Measurements from ENCODE around the gene IGF2BP3. TPM values are rescaled to one million over a fixed set of nuclear protein-coding genes. Genes with fewer than 3 reads are reported as not detected.

IGF2BP3 gene
- total RNA-seq, 3 donors from 2014 or later (not counting 1 experiment from before 2014, with no cell fraction given), result 1.4 to 2.9 TPM; not detected in 1

DNA sequence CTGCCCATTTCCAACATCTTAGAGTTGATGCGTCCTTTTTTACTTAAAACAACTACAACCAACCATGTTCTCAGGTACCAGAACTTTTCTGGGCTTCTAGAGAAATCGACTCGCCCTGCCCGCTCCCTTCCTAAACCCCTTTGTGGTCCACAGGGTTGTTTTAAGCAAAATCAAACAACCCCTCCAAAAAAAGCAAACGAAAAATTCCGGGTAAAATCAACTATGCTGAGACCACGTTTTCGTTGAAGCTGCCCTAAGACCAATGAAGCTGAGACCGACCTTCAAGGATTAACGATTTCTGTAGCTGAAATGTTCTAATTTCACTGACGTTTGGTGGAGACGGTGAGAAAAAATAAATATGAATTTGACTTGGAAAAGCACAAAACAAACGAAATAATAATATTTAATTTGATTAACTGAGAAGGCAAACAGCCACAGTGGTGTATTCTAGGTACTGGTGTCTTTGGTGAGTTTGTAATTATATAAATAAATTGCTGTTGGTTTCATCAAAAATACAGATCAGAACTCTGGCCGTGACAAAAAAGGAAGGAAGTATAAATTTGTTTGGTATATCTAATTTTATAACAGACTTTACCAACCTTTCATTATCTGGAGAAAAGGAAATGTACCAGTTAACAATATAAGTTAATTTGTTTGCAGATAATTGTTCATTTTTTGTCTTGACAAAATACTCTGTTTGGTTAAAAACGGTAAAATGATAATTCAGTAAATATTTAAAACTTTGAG lies 4.7 kb upstream of the IGF2BP3 start:
- Mint-ChIP-seq H3K27ac (no peak overlapping the region), H3K4me3 (peak overlapping the region; percentile 64)
- WGBS (ENCODE audit: insufficient coverage), result 5% methylated on average over 11 of the region's 15 CpGs

GRCh38 chr7:23474094-23474828 lies 4.0 kb upstream of the IGF2BP3 start:
- intact Hi-C loops (cut with micrococcal nuclease), result no loop called here
- no peaks in the 10 kb centered on the region for H3K36me3 Mint-ChIP-seq
- Histone ChIP-seq H3K36me3 (ENCODE audit: control insufficient read depth, insufficient read depth, low read length) (no peaks in the 10 kb centered on the region), H3K27me3 (ENCODE audit: control insufficient read depth, insufficient read depth, low read length) (peaks cover 83% of the 10 kb centered on the region), H3K27ac (ENCODE audit: low read length) (no peak overlapping the region), H3K4me1 (ENCODE audit: control insufficient read depth, insufficient read depth, low read length) (peaks cover 36% of the 10 kb centered on the region), H3K4me3 (ENCODE audit: low read length) (no peak overlapping the region), H3K9me3 (ENCODE audit: control insufficient read depth, insufficient read depth, low read length) (peaks cover 13% of the 10 kb centered on the region)
- no peak overlapping the region for H3K27ac Mint-ChIP-seq
- TF ChIP-seq CTCF (IDR thresholded peaks at IDR 0.05), result no peak
- H3K9me3 Mint-ChIP-seq, result no peaks in the 10 kb centered on the region
- peak overlapping the region; percentile 64 for H3K4me3 Mint-ChIP-seq
- WGBS (ENCODE audit: insufficient coverage), result 1% methylated on average over 62 of the region's 66 CpGs
- peaks cover 59 to 80% of the 10 kb centered on the region in 2 donors for H3K27me3 Mint-ChIP-seq (ENCODE audit: low read depth in 2 of 2)
- ATAC-seq (peak; percentile 24 to 60 (median 46)), DNase-seq (peak; percentile 37 to 60)
- peaks cover 26 to 32% of the 10 kb centered on the region in 2 donors for H3K4me1 Mint-ChIP-seq

More for the DNA sequence above, 4.7 kb upstream of the IGF2BP3 start:
- Histone ChIP-seq H3K9me3 (ENCODE audit: control insufficient read depth, insufficient read depth, low read length) (peaks cover 13% of the 10 kb centered on the region), H3K36me3 (ENCODE audit: control insufficient read depth, insufficient read depth, low read length) (no peaks in the 10 kb centered on the region), H3K27ac (ENCODE audit: low read length) (no peak overlapping the region), H3K27me3 (ENCODE audit: control insufficient read depth, insufficient read depth, low read length) (peaks cover 80% of the 10 kb centered on the region), H3K4me1 (ENCODE audit: control insufficient read depth, insufficient read depth, low read length) (peaks cover 31% of the 10 kb centered on the region), H3K4me3 (ENCODE audit: low read length) (no peak overlapping the region)
- Mint-ChIP-seq H3K9me3 (no peaks in the 10 kb centered on the region), H3K36me3 (no peaks in the 10 kb centered on the region), H3K4me1 (peaks cover 23 to 29% of the 10 kb centered on the region in 2 donors), H3K27me3 (ENCODE audit: low read depth in 2 of 2) (peaks cover 56 to 79% of the 10 kb centered on the region in 2 donors)
- DNase-seq, result peak in 1 of 2 donors; percentile 42
- no peak for ATAC-seq
- intact Hi-C loops (cut with micrococcal nuclease), result no loop called here
- no peak for TF ChIP-seq CTCF (IDR thresholded peaks at IDR 0.05)

DNA sequence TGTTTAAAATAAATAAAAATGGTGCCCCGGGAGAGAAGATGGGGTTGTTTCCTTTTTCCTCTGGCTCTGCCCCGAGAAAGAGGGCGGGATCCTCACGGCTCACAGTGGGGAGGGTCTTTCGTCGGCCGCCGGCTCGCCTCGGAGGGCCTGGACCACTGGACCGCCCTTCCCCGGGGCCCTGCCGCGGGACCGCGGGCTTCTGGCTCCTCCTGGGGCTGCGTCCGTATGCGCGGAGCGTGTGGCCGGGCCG lies 3.5 kb upstream of the IGF2BP3 start:
- intact Hi-C loops (cut with micrococcal nuclease), result no loop called here
- no peak overlapping the region for H3K27ac ChIP-seq (ENCODE audit: low read length)
- peaks cover 13% of the 10 kb centered on the region for H3K9me3 ChIP-seq (ENCODE audit: control insufficient read depth, insufficient read depth, low read length)
- 2% methylated on average over 23 of the region's 23 CpGs for WGBS (ENCODE audit: insufficient coverage)
- no peak overlapping the region for H3K4me3 ChIP-seq (ENCODE audit: low read length)
- peaks cover 41% of the 10 kb centered on the region for H3K4me1 ChIP-seq (ENCODE audit: control insufficient read depth, insufficient read depth, low read length)
- no peak for DNase-seq
- no peak for TF ChIP-seq CTCF (IDR thresholded peaks at IDR 0.05)
- Mint-ChIP-seq H3K27me3 (ENCODE audit: low read depth in 2 of 2) (peaks cover 56 to 76% of the 10 kb centered on the region in 2 donors), H3K4me3 (no peak overlapping the region), H3K27ac (no peak overlapping the region), H3K9me3 (no peaks in the 10 kb centered on the region), H3K36me3 (no peaks in the 10 kb centered on the region), H3K4me1 (peaks cover 26 to 34% of the 10 kb centered on the region in 2 donors)
- no peaks in the 10 kb centered on the region for H3K36me3 ChIP-seq (ENCODE audit: control insufficient read depth, insufficient read depth, low read length)
- peaks cover 83% of the 10 kb centered on the region for H3K27me3 ChIP-seq (ENCODE audit: control insufficient read depth, insufficient read depth, low read length)
- no peak for ATAC-seq
